GM12864 (cell line): ENCODE data around the gene MIEN1.
"Not testable (repeated sequence)": the region's sequence is repeated elsewhere in the genome, so short reads cannot be mapped to it uniquely, and the experiment has no call there.

Experiments
- DNase-seq: peaks from one replicate; pipeline ENCODE4 v3.0.0-alpha.2; 2011; ENCODE audit warnings: low read depth
- H3K4me3 ChIP-seq: 2 replicates; pipeline ENCODE4 v1.5.1; 2011; ENCODE audit warnings: mild to moderate bottlenecking, low read depth, low read length, control low read depth
- CTCF ChIP-seq: IDR thresholded peaks from 2 replicates; pipeline ENCODE4 v1.5.1; 2011; ENCODE audit warnings: low read depth, mild to moderate bottlenecking, moderate library complexity, low read length, control low read depth, inconsistent platforms; ENCODE audit errors: missing control alignments

Gene MIEN1

GRCh38 chr17:39750131-39751015, 20.0 kb upstream of the MIEN1 start:
- TF ChIP-seq CTCF = no peak
- H3K4me3 ChIP-seq = no peak overlapping the region
- DNase-seq = no peak

GRCh38 chr17:39748444-39749034, 18.2 kb upstream of the MIEN1 start:
- not testable (repeated sequence) for H3K4me3 ChIP-seq, DNase-seq

- DNase-seq = no peak
- no peak overlapping the region for H3K4me3 ChIP-seq
- TF ChIP-seq CTCF = no peak
These were observed 17.4 kb upstream of the MIEN1 start for GRCh38 chr17:39747745-39748144.

- DNase-seq = no peak
- H3K4me3 ChIP-seq = no peak overlapping the region
- TF ChIP-seq CTCF = no peak
These were observed 15.8 kb upstream of the MIEN1 start for GRCh38 chr17:39746145-39746461.

GRCh38 chr17:39745335-39746144, 15.2 kb upstream of the MIEN1 start:
- H3K4me3 ChIP-seq = no peak overlapping the region
- no peak for DNase-seq
- no peak for TF ChIP-seq CTCF

- no peak for TF ChIP-seq CTCF
- DNase-seq = no peak
- H3K4me3 ChIP-seq = no peak overlapping the region
These were observed 14.5 kb upstream of the MIEN1 start for GRCh38 chr17:39744836-39745215.

- no peak for TF ChIP-seq CTCF
- DNase-seq = no peak
- no peak overlapping the region for H3K4me3 ChIP-seq
These were observed 13.9 kb upstream of the MIEN1 start for GRCh38 chr17:39744075-39744835.
